ENCODE results near the gene SENP6. TPM values are rescaled to one million over a fixed set of nuclear protein-coding genes. Genes with fewer than 3 reads are reported as not detected.

Gene SENP6
- polyA plus RNA-seq, 1 of the 3 experiments (the other 2 are of a cell fraction): 16.2 TPM

DNA sequence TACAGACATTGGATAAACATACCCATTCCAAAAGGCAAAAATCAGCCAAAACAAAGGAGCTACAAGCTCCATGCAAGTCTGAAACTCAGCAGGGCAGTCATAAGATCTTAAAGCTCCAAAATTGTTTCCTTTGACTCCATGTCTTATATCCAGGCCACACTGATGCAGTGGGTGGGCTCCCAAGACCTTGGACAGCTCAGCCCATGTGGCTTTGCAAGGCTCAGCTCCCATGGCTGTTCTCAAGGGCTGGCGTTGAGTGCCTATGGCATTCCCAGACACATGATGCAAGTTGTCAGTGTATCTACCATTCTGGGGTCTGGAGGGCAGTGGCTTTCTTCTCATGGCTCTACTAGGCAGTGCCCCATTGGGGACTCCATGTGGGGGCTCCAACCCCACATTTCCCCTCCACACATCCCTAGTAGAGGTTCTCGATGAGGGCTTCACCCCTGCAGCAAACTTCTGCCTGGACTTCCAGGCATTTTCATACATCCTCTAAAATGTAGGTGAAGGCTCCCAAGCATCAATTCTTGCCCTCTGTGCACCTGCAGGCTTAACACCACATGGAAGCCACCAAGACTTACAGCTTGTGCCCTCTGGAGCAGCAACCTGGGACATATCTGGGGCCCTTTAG, 35.4 kb upstream of the SENP6 start:
- TF ChIP-seq, protein P1, sequence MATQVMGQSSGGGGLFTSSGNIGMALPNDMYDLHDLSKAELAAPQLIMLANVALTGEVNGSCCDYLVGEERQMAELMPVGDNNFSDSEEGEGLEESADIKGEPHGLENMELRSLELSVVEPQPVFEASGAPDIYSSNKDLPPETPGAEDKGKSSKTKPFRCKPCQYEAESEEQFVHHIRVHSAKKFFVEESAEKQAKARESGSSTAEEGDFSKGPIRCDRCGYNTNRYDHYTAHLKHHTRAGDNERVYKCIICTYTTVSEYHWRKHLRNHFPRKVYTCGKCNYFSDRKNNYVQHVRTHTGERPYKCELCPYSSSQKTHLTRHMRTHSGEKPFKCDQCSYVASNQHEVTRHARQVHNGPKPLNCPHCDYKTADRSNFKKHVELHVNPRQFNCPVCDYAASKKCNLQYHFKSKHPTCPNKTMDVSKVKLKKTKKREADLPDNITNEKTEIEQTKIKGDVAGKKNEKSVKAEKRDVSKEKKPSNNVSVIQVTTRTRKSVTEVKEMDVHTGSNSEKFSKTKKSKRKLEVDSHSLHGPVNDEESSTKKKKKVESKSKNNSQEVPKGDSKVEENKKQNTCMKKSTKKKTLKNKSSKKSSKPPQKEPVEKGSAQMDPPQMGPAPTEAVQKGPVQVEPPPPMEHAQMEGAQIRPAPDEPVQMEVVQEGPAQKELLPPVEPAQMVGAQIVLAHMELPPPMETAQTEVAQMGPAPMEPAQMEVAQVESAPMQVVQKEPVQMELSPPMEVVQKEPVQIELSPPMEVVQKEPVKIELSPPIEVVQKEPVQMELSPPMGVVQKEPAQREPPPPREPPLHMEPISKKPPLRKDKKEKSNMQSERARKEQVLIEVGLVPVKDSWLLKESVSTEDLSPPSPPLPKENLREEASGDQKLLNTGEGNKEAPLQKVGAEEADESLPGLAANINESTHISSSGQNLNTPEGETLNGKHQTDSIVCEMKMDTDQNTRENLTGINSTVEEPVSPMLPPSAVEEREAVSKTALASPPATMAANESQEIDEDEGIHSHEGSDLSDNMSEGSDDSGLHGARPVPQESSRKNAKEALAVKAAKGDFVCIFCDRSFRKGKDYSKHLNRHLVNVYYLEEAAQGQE (IDR thresholded peaks at IDR 0.05; ENCODE audit: low read depth, low read length): peak; percentile 46; the same call in 1 of the 2 replicates
- no peak for TF ChIP-seq CHD2 (IDR thresholded peaks at IDR 0.05; ENCODE audit: low read length, partially characterized antibody)
- WGBS (ENCODE audit: low lambda C conversion rate): 56% methylated on average over 2 of the region's 2 CpGs
- no peaks in the 10 kb centered on the region for H4K20me1 ChIP-seq (ENCODE audit: insufficient read depth)
- H3K27me3 ChIP-seq (ENCODE audit: insufficient read depth): no peaks in the 10 kb centered on the region
- POLR2A ChIA-PET: no interaction called here
- DNase-seq: no peak
- H3K36me3 ChIP-seq (replicated peaks in 1 of 2; ENCODE audit: control insufficient read depth in 1 of 2, insufficient read depth in 2 of 2, low read length in 1 of 2): peaks cover 0 to 4% of the 10 kb centered on the region in 2 experiments
- H3K9ac ChIP-seq: no peak overlapping the region
- no peak overlapping the region for H3K4me2 ChIP-seq
- no peak overlapping the region for H2AFZ ChIP-seq (ENCODE audit: low read depth)
- no peak overlapping the region for H3K27ac ChIP-seq (ENCODE audit: low read depth in 2 of 2, low read length in 1 of 2)
- H3K4me1 ChIP-seq (ENCODE audit: control insufficient read depth in 1 of 2, insufficient read depth in 2 of 2, low read depth in 1 of 2, low read length in 1 of 2): no peaks in the 10 kb centered on the region
- no peaks in the 10 kb centered on the region for H3K9me3 ChIP-seq
- no peaks in the 10 kb centered on the region for H3K79me2 ChIP-seq (ENCODE audit: insufficient read depth)
- no peak overlapping the region for H3K4me3 ChIP-seq (ENCODE audit: low read depth in 2 of 2, low read length in 1 of 2)
- H3F3A ChIP-seq (replicated peaks; ENCODE audit: insufficient read depth): no peaks in the 10 kb centered on the region
- CTCF ChIA-PET: no interaction called here
- H3K9me2 ChIP-seq: no peaks in the 10 kb centered on the region

DNA sequence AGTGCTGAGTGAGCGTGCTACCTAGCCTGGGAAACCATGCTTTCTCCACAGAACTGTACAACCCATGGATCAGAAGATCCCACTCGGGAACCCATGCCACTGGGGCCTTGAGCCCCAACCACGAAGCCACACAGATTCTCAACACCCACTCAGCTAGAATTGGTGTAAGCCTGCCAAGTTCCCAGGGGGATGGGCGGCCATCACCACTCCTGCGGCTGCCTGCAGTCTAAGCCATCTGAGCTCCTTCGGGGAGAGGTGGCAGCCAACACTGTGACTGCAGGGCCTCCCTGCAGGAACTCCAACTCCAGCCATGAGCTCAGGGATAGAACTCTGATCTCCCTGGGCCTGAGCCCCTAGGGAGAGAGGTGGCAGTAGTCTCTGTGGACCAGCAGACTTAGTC, 33.6 kb upstream of the SENP6 start:
- Histone ChIP-seq H3K36me3 (replicated peaks in 1 of 2; ENCODE audit: control insufficient read depth in 1 of 2, insufficient read depth in 2 of 2, low read length in 1 of 2) (peaks cover 0 to 4% of the 10 kb centered on the region in 2 experiments), H3K9ac (no peak overlapping the region), H3K27me3 (ENCODE audit: insufficient read depth) (no peaks in the 10 kb centered on the region), H3K4me1 (ENCODE audit: control insufficient read depth in 1 of 2, insufficient read depth in 2 of 2, low read depth in 1 of 2, low read length in 1 of 2) (no peaks in the 10 kb centered on the region), H2AFZ (ENCODE audit: low read depth) (no peak overlapping the region), H3K9me2 (no peaks in the 10 kb centered on the region), H3K27ac (ENCODE audit: low read depth in 2 of 2, low read length in 1 of 2) (no peak overlapping the region), H3K9me3 (no peaks in the 10 kb centered on the region; the same call in 1 of the 2 replicates), H3F3A (replicated peaks; ENCODE audit: insufficient read depth) (no peaks in the 10 kb centered on the region), H3K79me2 (ENCODE audit: insufficient read depth) (no peaks in the 10 kb centered on the region), H3K4me2 (no peak overlapping the region), H3K4me3 (ENCODE audit: low read depth in 2 of 2, low read length in 1 of 2) (no peak overlapping the region), H4K20me1 (ENCODE audit: insufficient read depth) (no peaks in the 10 kb centered on the region)
- no peak for DNase-seq
- WGBS (ENCODE audit: low lambda C conversion rate): 4% methylated on average over 4 of the region's 6 CpGs
- ChIA-PET POLR2A (no interaction called here), CTCF (no interaction called here)
- TF ChIP-seq GATA2 (CRISPR knock-in tag; IDR thresholded peaks at IDR 0.05) (no peak), MEF2A (IDR thresholded peaks at IDR 0.05; ENCODE audit: borderline replicate concordance, low read depth) (no peak), RXRA (IDR thresholded peaks at IDR 0.05; ENCODE audit: borderline replicate concordance, low read depth) (no peak), SMC3 (IDR thresholded peaks at IDR 0.05; ENCODE audit: low read depth, low read length) (no peak), MXI1 (IDR thresholded peaks at IDR 0.05; ENCODE audit: low read depth, low read length) (no peak), FOXM1 (IDR thresholded peaks at IDR 0.05; ENCODE audit: low read depth) (no peak), CHD2 (IDR thresholded peaks at IDR 0.05; ENCODE audit: low read length, partially characterized antibody) (no peak)
- TF ChIP-seq, protein P1 (IDR thresholded peaks at IDR 0.05; ENCODE audit: low read depth, low read length): no peak

Data from SK-N-SH (cell line).